Transverse colon (tissue), 4 donors: ENCODE measurements around the gene PNPLA2. TPM values are rescaled to one million over a fixed set of nuclear protein-coding genes. Genes with fewer than 3 reads are reported as not detected.

ENCODE experiments used
- DNase-seq: peaks from one replicate; pipeline ENCODE4 v3.0.0-alpha.2; 2019
- H3K27ac ChIP-seq, 4 donors: fragments of 200-600 bp; sonication (generic); 2 replicates each; pipeline ENCODE4 v1.5.1; 2016 to 2018; ENCODE audit warnings: inconsistent platforms in 4 of 4
- H3K27me3 ChIP-seq: fragments of 200-600 bp; sonication (generic); 2 replicates; pipeline ENCODE4 v1.5.1; 2017; ENCODE audit warnings: inconsistent platforms
- H3K36me3 ChIP-seq, 4 donors: fragments of 200-600 bp; sonication (generic); 2 replicates each; pipeline ENCODE4 v1.5.1; 2017 to 2019; ENCODE audit warnings: inconsistent platforms in 4 of 4
- H3K4me1 ChIP-seq, 4 donors: fragments of 200-600 bp; sonication (generic); 2 replicates each; pipeline ENCODE4 v1.5.1; 2017 to 2020; ENCODE audit warnings: inconsistent platforms in 4 of 4
- H3K4me3 ChIP-seq, 4 donors: fragments of 200-600 bp; sonication (generic); 1 replicate in 1 of 4; 2 replicates in 3 of 4; pipeline versions ENCODE4 v1.5.1 to v1.6.1; 2017 to 2019; ENCODE audit warnings: inconsistent platforms in 4 of 4
- H3K9me3 ChIP-seq, 2 donors: fragments of 200-600 bp; sonication (generic); 2 replicates each; pipeline ENCODE4 v1.5.1; 2017 to 2019; ENCODE audit warnings: inconsistent platforms in 2 of 2
- CTCF ChIP-seq, 5 experiments: fragments of 200-600 bp in 3 of 5; fragments of 450-650 bp in 2 of 5; sonication (generic) in 3 of 5; IDR thresholded peaks; 1 replicate in 2 of 5; 2 replicates in 3 of 5; pipeline ENCODE4 v1.5.1; 2016 to 2017; ENCODE audit warnings: antibody characterized with exemption in 5 of 5, inconsistent platforms in 3 of 5, mild to moderate bottlenecking in 2 of 5, moderate library complexity in 1 of 5
- EP300 ChIP-seq: sonication (generic); formaldehyde crosslinking; IDR thresholded peaks from one replicate; pipeline ENCODE4 v1.6.1; 2017; ENCODE audit warnings: antibody characterized with exemption, low read depth
- POLR2A ChIP-seq: fragments of 450-650 bp; IDR thresholded peaks from one replicate; pipeline ENCODE4 v1.6.1; 2016; ENCODE audit warnings: antibody characterized with exemption, mild to moderate bottlenecking, moderate library complexity
- POLR2AphosphoS5 ChIP-seq, 3 donors: sonication (generic); formaldehyde crosslinking; IDR thresholded peaks; one replicate each; pipeline ENCODE4 v1.6.1; 2016; ENCODE audit warnings: antibody characterized with exemption in 3 of 3
- WGBS, 2 donors: methylation state at CpG; one replicate each; pipeline ENCODE4 v1.1.5; 2018; ENCODE audit warnings: low coverage in 1 of 2; 5-methylcytosine and 5-hydroxymethylcytosine counted together
- in situ Hi-C, 4 donors: fragments of 200-750 bp; cut with MboI; loops; one replicate each; pipeline versions ENCODE4 v1.15.0 to v1.15.1; 2017; ENCODE audit warnings: low sequenced_read_pairs in 3 of 4, low pct_ligation_motif_present in 1 of 4, low pct_unique_long_range_greater_than_20kb in 1 of 4
- intact Hi-C: fragments of 100-400 bp; cut with DNase I; formaldehyde crosslinking; loops from one replicate; pipeline ENCODE4 v1.15.1; 2023; ENCODE audit warnings: low total_unique reads
- total RNA-seq, 4 donors: library from RNA; depleted of rRNA; stranded (reverse); fragments of >200 nt; gene quantifications; one replicate each; pipeline ENCODE4 v1.1.0, GENCODE V29; 2016

PNPLA2 gene
- total RNA-seq, 4 donors from 2014 or later: 61.7 to 821 (median 134) TPM

GRCh38 chr11:850775-851763 is 32.4 kb downstream of the PNPLA2 start:
- H3K4me3 ChIP-seq: no peak overlapping the region
- in situ Hi-C loops: loop anchor here in 2 of 4 donors (25.0 kb wide), 1 partner anchor 186 kb away; the partner anchor contains the start of gene MUC6 (in 2 of the 2)
- H3K36me3 ChIP-seq: no peaks in the 10 kb centered on the region
- TF ChIP-seq EP300 (no peak), POLR2AphosphoS5 (IDR thresholded peaks at IDR 0.05) (no peak), POLR2A (no peak), CTCF (IDR thresholded peaks at IDR 0.05) (no peak)
- H3K27me3 ChIP-seq: peaks cover 38% of the 10 kb centered on the region
- WGBS, 2 donors: 64% methylated on average over 17 of the region's 28 CpGs; no CpG with 5 or more reads in 1 of the 2 donors
- no peak overlapping the region for H3K27ac ChIP-seq
- no peaks in the 10 kb centered on the region for H3K9me3 ChIP-seq
- no peak for DNase-seq
- intact Hi-C loops: loop anchor here (10.0 kb wide), 1 partner anchor 204 kb away; no protein-coding TSS in a partner anchor
- peaks cover 10 to 27% (median 17%) of the 10 kb centered on the region in 4 donors for H3K4me1 ChIP-seq

GRCh38 chr11:852762-853161 is 34.0 kb downstream of the PNPLA2 start:
- Histone ChIP-seq H3K27me3 (peaks cover 35% of the 10 kb centered on the region), H3K4me3 (no peak overlapping the region), H3K36me3 (no peaks in the 10 kb centered on the region), H3K9me3 (no peaks in the 10 kb centered on the region), H3K4me1 (peaks cover 10 to 28% (median 19%) of the 10 kb centered on the region in 4 donors), H3K27ac (no peak overlapping the region)
- 65% methylated on average over 15 of the region's 15 CpGs; no CpG with 5 or more reads in 1 of the 2 donors for WGBS, 2 donors
- no peak for DNase-seq
- in situ Hi-C loops (loop anchor here in 2 of 4 donors (25.0 kb wide), 1 partner anchor 185 kb away; the partner anchor contains the start of gene MUC6 (in 2 of the 2)), intact Hi-C loops (loop anchor here (10.0 kb wide), 1 partner anchor 202 kb away; no protein-coding TSS in a partner anchor)
- TF ChIP-seq CTCF (IDR thresholded peaks at IDR 0.05) (no peak), EP300 (no peak), POLR2A (no peak), POLR2AphosphoS5 (IDR thresholded peaks at IDR 0.05) (no peak)

- H3K4me1 ChIP-seq: peaks cover 5 to 18% (median 11%) of the 10 kb centered on the region in 4 donors
- no peaks in the 10 kb centered on the region for H3K9me3 ChIP-seq
- intact Hi-C loops (loop anchor here (10.0 kb wide), 1 partner anchor 201 kb away; no protein-coding TSS in a partner anchor), in situ Hi-C loops (loop anchor here in 2 of 4 donors (25.0 kb wide), 1 partner anchor 183 kb away; the partner anchor contains the start of gene MUC6 (in 2 of the 2))
- no peak for DNase-seq
- TF ChIP-seq EP300: no peak
- TF ChIP-seq CTCF (IDR thresholded peaks at IDR 0.05): no peak
- TF ChIP-seq POLR2AphosphoS5 (IDR thresholded peaks at IDR 0.05): no peak
- no peak for TF ChIP-seq POLR2A
- no peak overlapping the region for H3K4me3 ChIP-seq
- H3K36me3 ChIP-seq: no peaks in the 10 kb centered on the region
- WGBS, 2 donors: 87% methylated on average over 26 of the region's 27 CpGs; no CpG with 5 or more reads in 1 of the 2 donors
- H3K27me3 ChIP-seq: peaks cover 24% of the 10 kb centered on the region
- no peak overlapping the region for H3K27ac ChIP-seq
Observed at GRCh38 chr11:853682-854448, 35.2 kb downstream of the PNPLA2 start.
